NCI-H1105 treated with DMSO at 0.1 percent for 48 hours (cell line): ENCODE results near the gene CACNA1C.

Experiments used
- DNase-seq: peaks from one replicate; lab custom pipeline; 2025; lab: John Stamatoyannopoulos, UW

CACNA1C gene

DNA sequence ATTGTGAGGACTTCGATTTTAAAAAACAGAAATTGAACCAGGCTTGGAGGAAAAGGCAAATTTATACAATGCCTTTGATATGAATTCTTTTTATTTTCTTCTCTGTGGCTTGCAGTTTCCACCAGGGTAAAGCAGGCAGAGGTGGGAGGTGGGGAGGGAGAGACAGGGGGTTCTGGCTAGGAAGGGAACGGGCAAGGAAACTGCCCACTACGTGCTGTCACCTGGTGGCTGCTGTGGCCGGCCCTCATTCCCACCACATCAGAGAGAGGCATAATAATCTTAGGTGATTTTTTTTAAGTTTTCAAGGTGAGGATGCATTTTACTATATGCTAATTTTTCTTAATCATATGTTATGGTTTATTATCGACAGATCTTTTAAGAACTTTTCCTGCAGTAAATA is 145.8 kb downstream of the CACNA1C start:
- no peak for DNase-seq

DNA sequence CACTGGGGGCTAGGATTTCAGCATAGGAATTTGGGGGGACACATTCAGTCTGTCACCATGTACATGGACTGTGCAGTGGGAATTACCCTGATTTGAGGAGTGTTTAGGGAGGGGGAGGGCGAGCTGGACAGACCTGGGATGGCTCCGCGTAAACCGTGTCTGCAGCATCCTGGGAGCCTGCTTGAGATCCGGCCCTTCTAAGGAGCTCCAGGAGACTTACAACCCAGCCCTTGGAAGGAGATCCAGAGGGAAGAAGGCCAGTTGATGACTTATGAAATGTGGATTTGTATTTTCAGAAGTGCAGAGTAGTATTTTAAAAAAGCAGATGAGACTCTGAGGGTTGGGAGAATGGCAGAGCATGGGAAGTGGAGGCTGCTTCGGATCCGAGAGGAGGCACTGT is 153.2 kb downstream of the CACNA1C start:
- no peak for DNase-seq

DNA sequence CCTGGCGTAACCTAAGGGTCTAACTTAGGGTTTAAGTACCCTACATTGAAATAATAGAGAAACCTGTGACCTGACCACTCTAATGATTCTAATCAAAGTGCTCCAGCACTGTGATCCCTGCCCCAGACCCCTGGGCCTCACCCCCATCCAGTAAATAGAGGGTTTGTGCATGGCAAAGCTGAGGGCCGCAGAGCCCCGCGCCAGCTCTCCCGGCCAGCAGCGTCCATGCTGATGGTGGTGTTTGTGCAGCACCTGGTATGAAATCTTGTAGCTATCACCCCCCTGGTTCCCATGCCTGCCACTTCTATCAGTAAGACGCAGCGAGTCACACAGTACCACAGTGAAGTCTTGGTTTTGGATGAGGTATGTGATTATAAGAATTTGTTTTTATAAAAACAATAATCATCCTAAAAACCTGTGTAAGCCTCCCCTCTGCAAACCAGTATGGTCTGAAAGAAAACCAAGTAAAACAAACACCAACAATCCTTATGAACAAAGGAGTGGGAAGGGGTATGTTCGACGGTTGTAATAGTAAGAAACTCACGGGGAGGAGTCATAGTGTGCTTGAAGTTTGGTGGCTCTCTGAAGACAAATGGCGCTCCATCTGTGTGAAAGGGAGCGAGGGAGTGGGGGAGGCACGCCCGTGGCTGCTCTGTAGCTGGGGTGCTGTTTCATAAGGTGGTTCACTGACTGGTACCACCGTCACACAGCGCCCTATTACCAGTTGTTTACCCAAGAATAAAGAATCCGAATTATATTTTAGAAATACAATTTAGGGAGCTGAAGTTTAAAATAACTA is 156.2 kb downstream of the CACNA1C start:
- no peak for DNase-seq

GRCh38 chr12:2211119-2211518 is 158.3 kb downstream of the CACNA1C start:
- DNase-seq, result no peak

GRCh38 chr12:2212537-2212936 is 159.8 kb downstream of the CACNA1C start:
- DNase-seq, result no peak

DNA sequence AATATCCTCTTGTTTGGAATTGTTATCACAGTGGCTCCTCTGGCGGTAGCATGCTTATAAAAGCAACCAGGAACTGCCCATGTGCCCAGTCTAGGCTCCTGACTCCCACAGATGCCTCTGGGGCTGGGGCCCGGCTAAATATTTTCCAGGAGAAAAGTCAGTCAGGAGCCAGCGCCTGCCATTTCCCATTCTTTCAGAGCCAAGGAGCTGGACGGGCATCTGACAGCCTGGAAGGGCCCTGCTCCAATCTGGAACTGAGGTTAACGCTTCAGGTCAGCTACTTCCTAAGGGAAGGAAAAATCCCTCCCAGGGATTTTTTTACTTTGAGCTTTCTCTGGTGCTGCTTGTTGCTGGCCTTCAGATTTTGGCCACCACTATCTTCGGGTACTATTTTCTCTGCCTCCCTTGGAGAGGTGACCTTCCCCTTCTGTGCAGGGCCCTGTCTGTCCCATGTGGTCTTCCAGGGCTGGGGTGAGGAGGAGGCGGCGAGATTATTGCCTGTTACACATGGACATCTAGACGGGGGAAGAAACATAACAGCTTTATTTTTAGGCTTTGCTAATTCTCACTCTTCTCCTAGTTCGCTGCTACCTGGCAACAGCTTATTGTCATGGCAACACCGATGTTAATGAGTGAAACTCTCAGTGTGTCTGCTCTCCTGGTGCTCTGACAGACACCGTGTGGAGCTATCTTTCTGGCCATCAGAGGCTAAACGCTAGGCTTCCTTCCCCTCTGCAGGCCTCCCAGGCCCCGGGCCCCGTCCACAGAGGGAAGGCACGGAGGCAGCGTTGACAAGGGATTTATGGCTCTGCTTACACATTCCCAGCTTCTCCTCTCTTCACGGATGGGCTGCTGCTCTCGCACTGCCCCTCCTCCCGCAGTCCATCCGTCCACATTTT is 160.4 kb downstream of the CACNA1C start:
- DNase-seq, result no peak

- DNase-seq, result no peak
Measured at GRCh38 chr12:2214411-2214810, 161.6 kb downstream of the CACNA1C start.

- no peak for DNase-seq
Measured at GRCh38 chr12:2215709-2216560, 163.1 kb downstream of the CACNA1C start.

GRCh38 chr12:2218706-2219105 is 165.9 kb downstream of the CACNA1C start:
- no peak for DNase-seq

- DNase-seq, result no peak
Measured at GRCh38 chr12:2221030-2221621, 168.3 kb downstream of the CACNA1C start.

DNA sequence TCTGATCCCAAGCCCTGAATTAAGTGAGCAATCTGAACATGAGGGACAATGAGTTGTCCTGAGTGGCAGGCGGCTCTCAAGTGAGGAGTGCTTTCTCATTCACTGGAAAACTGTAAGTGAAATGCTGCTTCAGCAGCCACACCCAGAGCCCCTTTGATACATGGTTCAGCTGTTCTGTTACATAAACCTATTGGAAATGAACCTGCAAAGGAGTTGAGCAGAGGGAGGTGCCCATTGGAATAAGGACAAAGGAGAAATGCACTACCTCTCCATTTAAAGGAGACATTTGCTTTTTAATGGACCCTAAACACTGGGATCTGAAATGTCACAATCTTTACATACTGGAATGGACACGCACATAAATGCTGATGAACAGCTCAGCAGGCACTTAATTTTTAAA is 169.9 kb downstream of the CACNA1C start:
- DNase-seq, result no peak

DNA sequence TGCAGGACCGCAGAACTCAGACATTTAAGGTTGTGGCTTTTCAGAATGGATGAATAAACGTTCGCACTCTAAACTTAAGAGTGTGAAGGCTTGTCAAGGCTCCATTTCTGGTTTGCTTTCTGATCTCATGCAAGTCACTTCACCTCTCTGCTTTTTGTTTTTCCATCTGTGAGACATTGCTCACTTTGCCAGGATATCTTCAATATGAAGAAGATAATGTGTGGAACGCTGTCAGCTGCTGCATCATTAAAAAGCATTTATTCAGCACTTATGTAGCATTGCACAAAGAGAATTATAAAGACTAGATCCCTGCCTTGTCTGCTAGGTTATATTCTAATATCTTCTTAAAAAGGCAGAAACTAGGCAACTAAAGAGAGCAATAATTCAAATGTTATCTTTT is 172.2 kb downstream of the CACNA1C start:
- no peak for DNase-seq

- no peak for DNase-seq
Measured at GRCh38 chr12:2225696-2226095, 172.9 kb downstream of the CACNA1C start.

- no peak for DNase-seq
Measured at GRCh38 chr12:2226641-2227040, 173.9 kb downstream of the CACNA1C start.

DNA sequence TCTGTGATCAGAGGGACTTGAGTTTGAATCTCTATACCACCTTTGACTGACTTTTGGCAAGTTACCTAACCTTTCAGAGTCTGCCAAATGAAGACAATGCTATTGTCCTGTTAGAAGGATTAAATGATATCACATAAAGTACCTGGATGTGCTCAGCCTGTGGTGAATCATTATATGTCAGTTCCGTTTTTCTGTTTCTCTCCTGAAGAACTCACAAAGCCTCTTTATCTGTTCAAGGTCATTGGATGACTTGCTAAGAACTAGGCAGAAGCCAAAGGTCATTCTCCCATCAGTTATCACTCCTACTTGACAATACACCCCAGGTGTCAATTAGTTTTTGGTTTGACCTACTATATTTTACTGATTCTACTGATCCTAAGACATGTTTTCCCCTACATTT is 174.6 kb downstream of the CACNA1C start:
- no peak for DNase-seq

- no peak for DNase-seq
Measured at GRCh38 chr12:2228535-2228934, 175.7 kb downstream of the CACNA1C start.

DNA sequence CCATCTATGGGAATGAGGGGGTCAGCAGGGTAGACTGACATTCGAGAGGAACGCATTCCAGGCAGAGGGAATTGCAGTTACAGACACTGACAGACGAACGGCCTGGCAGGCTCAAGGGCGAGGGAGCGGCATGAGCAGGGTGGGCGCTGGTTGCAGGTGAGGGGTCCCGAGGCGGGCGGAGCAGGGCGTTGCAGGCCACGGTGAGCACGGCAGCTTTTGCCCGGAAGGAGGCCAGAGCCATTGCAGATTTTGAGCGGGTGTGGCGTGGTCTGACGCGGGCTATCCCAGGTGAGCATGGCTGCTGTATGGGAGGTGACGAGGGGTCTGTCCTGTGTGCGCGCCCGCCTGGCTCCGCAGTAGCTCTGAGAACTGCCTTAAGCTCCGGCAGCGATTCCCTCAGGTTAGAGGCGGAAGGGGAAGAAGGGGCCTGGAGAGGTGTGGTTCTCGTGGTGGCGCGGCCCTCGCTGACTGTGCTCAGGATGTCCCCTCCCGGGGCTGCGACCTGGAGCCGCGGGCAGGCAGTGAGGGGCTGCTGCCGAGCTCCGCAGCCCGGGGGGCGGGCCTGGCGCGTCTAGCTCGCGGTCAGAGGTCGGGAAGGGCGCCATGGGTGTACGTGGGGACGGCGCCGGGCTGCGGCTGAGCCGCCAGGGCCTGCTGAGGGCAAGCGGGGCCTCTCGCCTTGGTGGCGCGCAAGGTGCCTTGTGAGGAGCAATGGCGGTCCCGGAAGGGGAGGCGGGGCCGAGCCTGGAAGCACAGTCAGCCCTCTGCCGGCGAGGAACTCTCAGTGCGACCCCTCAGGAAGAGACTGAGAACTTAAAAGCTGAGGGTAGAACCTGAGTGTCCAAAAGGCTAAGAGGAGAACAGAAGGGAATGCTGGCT is 177.1 kb downstream of the CACNA1C start:
- DNase-seq, result no peak

DNA sequence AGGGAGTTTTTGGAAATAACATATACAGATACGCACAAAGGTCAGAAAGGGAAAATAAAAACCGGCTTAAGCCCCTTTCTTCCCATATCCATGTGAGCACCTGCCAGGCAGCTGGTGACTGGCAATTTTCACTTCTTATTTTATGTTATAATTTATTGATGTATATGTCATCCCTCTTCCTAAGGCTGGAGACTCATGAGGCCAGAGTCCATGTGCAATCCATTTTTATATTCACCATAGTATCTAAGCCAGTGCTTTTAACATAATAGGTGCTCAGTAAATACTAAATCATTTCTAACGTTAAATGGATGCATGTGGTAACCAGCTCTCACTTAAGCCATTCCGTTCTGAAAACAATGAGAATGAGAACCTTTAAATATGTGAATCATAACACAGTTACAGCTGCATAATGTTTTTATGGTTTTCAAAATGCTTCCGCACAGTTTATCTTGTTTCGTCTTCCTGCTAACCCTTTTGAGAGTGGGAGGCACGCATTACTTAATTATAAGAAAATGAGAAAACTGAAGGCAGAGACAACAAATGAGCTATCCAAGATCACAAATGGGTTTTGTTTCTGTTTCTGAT is 178.3 kb downstream of the CACNA1C start:
- DNase-seq, result no peak

- DNase-seq, result no peak
Measured at GRCh38 chr12:2231956-2232355, 179.2 kb downstream of the CACNA1C start.

DNA sequence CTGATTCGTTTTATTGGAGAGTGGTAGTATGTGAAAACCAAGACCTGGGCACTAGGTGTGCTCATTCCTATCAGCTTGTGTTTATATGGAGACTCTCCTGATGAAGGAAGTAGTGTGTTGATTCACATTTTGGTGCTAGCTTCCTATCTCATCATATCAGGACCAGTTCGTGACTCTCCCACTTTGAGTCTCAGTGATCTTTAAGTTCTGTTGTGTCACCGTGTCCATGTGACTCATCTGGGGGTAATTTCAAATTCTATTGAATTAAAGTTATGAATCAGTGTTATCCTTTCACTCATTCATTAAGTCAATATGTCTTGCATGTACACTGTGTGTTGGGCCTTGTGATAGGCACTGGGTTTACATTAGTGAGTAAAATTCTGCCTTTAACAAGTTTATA is 180.2 kb downstream of the CACNA1C start:
- no peak for DNase-seq
